Keratinocyte (primary cell): ENCODE data around the gene PYGB. TPM values are rescaled to one million over a fixed set of nuclear protein-coding genes. Genes with fewer than 3 reads are reported as not detected.

Experiments
- DNase-seq: peaks from one replicate; pipeline ENCODE4 v3.0.0-alpha.2; 2011; ENCODE audit warnings: low read depth, missing footprints, low spot score
- FAIRE-seq: peaks from 2 replicates; lab custom pipeline; 2011; peaks lifted over from hg19 to GRCh38; lab: Jason Lieb, UNC
- H2AFZ ChIP-seq: 2 replicates; pipeline ENCODE4 v1.6.0; 2012; ENCODE audit warnings: low read length, control low read depth, inconsistent platforms; ENCODE audit not compliant: control insufficient read depth
- H3K27ac ChIP-seq: 2 replicates; pipeline ENCODE4 v1.5.1; 2011; ENCODE audit warnings: low read length; ENCODE audit not compliant: control insufficient read depth, insufficient read depth
- H3K27me3 ChIP-seq: 3 replicates; pipeline ENCODE4 v1.6.0; 2011; ENCODE audit warnings: low read length; ENCODE audit not compliant: control insufficient read depth, insufficient read depth; ENCODE audit errors: extremely low read depth
- H3K36me3 ChIP-seq, 2 experiments: 2 replicates in 1 of 2; 3 replicates in 1 of 2; pipeline ENCODE4 v1.5.1; 2011; ENCODE audit warnings: low read length in 2 of 2, mild to moderate bottlenecking in 1 of 2; ENCODE audit not compliant: control insufficient read depth in 2 of 2, insufficient read depth in 2 of 2; ENCODE audit errors: extremely low read depth in 1 of 2
- H3K4me1 ChIP-seq: 3 replicates; pipeline ENCODE4 v1.5.1; 2011; ENCODE audit warnings: low read length; ENCODE audit not compliant: control insufficient read depth, insufficient read depth; ENCODE audit errors: extremely low read depth
- H3K4me2 ChIP-seq: 3 replicates; pipeline ENCODE4 v1.6.0; 2011; ENCODE audit warnings: low read depth, low read length; ENCODE audit not compliant: control insufficient read depth, insufficient read depth; ENCODE audit errors: extremely low read depth
- H3K4me3 ChIP-seq, 3 experiments: fragments of 200-600 bp in 1 of 3; sonication (generic) in 1 of 3; 2 replicates in 2 of 3; 3 replicates in 1 of 3; pipeline ENCODE4 v1.5.1; 2011 to 2016; ENCODE audit warnings: low read length in 3 of 3, mild to moderate bottlenecking in 3 of 3, control low read depth in 2 of 3, inconsistent platforms in 1 of 3, low read depth in 1 of 3, mixed read lengths in 1 of 3, mixed run types in 1 of 3, moderate library complexity in 1 of 3; ENCODE audit not compliant: control insufficient read depth in 2 of 3, insufficient read depth in 2 of 3; ENCODE audit errors: extremely low read depth in 1 of 3
- H3K79me2 ChIP-seq: 2 replicates; pipeline ENCODE4 v1.6.0; 2012; ENCODE audit warnings: low read length; ENCODE audit not compliant: control insufficient read depth, insufficient read depth
- H3K9ac ChIP-seq: 3 replicates; pipeline ENCODE4 v1.6.0; 2011; ENCODE audit warnings: low read length; ENCODE audit not compliant: control insufficient read depth, insufficient read depth; ENCODE audit errors: extremely low read depth
- H3K9me1 ChIP-seq: 3 replicates; pipeline ENCODE4 v1.6.0; 2011; ENCODE audit warnings: low read length; ENCODE audit not compliant: control insufficient read depth, insufficient read depth; ENCODE audit errors: extremely low read depth
- H3K9me3 ChIP-seq: 2 replicates; pipeline ENCODE4 v1.5.1; 2012; ENCODE audit warnings: low read depth, low read length; ENCODE audit not compliant: control insufficient read depth
- H4K20me1 ChIP-seq: 3 replicates; pipeline ENCODE4 v1.6.0; 2011; ENCODE audit warnings: low read length; ENCODE audit not compliant: control insufficient read depth, insufficient read depth; ENCODE audit errors: extremely low read depth
- CTCF ChIP-seq, 3 experiments: IDR thresholded peaks in 1 of 3; conservative IDR thresholded peaks in 1 of 3; optimal IDR thresholded peaks in 1 of 3; 2 replicates in 2 of 3; 3 replicates in 1 of 3; pipeline versions ENCODE3 to v1.5.1; 2011; ENCODE audit warnings: low read length in 3 of 3, mild to moderate bottlenecking in 3 of 3, moderate library complexity in 2 of 3, control low read depth in 1 of 3, inconsistent platforms in 1 of 3; ENCODE audit not compliant: insufficient read depth in 2 of 3; ENCODE audit errors: extremely low read depth in 1 of 3
- EZH2 ChIP-seq: IDR thresholded peaks from one replicate; pipeline ENCODE4 v1.6.1; 2012; ENCODE audit warnings: inconsistent platforms, mild to moderate bottlenecking, low read length, moderate library complexity
- dilution Hi-C: fragments of 300-500 bp; cut with MboI; formaldehyde crosslinking; loops from one replicate; pipeline ENCODE4 v1.7.0; 2020; ENCODE audit warnings: low sequenced_read_pairs; ENCODE audit not compliant: extremely low pct_ligation_motif_present
- polyA plus RNA-seq, 5 experiments: library from polyadenylated mRNA; depleted of rRNA in 3 of 5; stranded (reverse) in 3 of 5; stranded (forward) in 1 of 5; unstranded in 1 of 5; fragments of >200 nt; gene quantifications; 1 replicate in 1 of 5; 2 replicates in 3 of 5; 3 replicates in 1 of 5; pipeline versions ENCODE4 v1.2.1 to v1.2.3, GENCODE V29; 2011 to 2012; ENCODE audit warnings: missing spikeins in 2 of 5, low read depth in 1 of 5, low replicate concordance in 1 of 5

PYGB gene
- polyA plus RNA-seq, 1 donor (not counting 4 experiments of a cell fraction or from before 2014, with no cell fraction given) = 78.3 TPM

GRCh38 chr20:25220021-25220730, 27.7 kb upstream of the PYGB start:
- Histone ChIP-seq H3K27ac (no peak overlapping the region), H3K4me1 (peaks cover 16% of the 10 kb centered on the region), H3K9me3 (no peaks in the 10 kb centered on the region), H3K4me3 (no peak overlapping the region), H3K79me2 (no peaks in the 10 kb centered on the region), H3K9ac (no peak overlapping the region), H3K27me3 (no peaks in the 10 kb centered on the region), H3K36me3 (peaks cover 29 to 39% of the 10 kb centered on the region in 2 experiments), H2AFZ (no peak overlapping the region), H3K4me2 (no peak overlapping the region), H4K20me1 (no peaks in the 10 kb centered on the region), H3K9me1 (no peaks in the 10 kb centered on the region)
- no peak for DNase-seq
- no peak for TF ChIP-seq EZH2
- peak in 1 of 3 experiments; percentile 19 for TF ChIP-seq CTCF (optimal IDR thresholded peaks at IDR 0.05 in 1 of 3, IDR thresholded peaks at IDR 0.05 in 1 of 3, conservative IDR thresholded peaks at IDR 0.05 in 1 of 3; ENCODE audit: extremely low read depth in 1 of 3, insufficient read depth in 2 of 3, low read length in 3 of 3)
- FAIRE-seq = no peak
- dilution Hi-C loops = no loop called here

DNA sequence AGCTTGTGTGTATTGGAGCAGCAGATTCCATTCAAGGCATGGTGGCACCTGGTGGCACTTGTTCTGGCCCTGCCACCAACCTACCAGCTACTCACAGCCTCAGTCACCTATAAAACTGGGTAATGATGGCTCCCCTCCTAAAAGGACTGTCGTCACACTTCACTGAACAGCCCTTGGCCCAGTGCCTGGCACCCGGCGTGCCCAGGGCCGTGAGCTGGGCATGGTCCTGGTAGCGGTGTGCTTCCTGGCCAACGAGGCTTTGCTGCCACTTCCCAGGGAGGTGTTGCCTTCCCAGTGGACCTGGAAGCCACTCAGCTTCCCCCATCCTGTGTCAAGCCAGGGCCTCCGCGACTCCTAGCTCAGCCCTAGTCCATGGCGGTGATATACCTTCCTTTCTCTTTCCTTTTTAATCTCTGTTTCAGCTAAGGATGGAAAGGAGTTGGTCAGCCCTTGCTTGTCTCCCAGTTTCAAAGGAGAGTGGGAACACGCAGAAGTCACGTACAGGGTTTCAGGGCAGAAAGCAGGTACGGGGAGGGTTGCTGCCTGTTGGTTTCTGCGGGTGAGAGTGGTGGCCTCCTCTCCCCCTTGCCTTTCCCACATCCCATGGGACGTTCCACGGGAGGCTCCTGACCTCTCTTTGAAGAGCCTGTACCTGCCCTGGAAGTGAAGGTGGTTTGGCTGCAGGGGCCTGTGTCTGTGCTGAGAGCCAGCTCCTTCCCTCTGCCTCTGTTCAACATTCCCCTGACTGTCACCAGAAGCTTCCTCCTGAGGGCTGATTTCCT, 26.9 kb upstream of the PYGB start:
- H4K20me1 ChIP-seq = no peaks in the 10 kb centered on the region
- no peak for DNase-seq
- no peak for FAIRE-seq
- H3K4me3 ChIP-seq = no peak overlapping the region
- TF ChIP-seq EZH2 (no peak), CTCF (optimal IDR thresholded peaks at IDR 0.05 in 1 of 3, IDR thresholded peaks at IDR 0.05 in 1 of 3, conservative IDR thresholded peaks at IDR 0.05 in 1 of 3; ENCODE audit: extremely low read depth in 1 of 3, insufficient read depth in 2 of 3, low read length in 3 of 3) (no peak)
- no peak overlapping the region for H3K4me2 ChIP-seq
- H3K27me3 ChIP-seq = no peaks in the 10 kb centered on the region
- H3K36me3 ChIP-seq = peaks cover 26 to 39% of the 10 kb centered on the region in 2 experiments
- no peak overlapping the region for H3K27ac ChIP-seq
- no peaks in the 10 kb centered on the region for H3K9me3 ChIP-seq
- H2AFZ ChIP-seq = no peak overlapping the region
- H3K9ac ChIP-seq = no peak overlapping the region
- dilution Hi-C loops = no loop called here
- H3K4me1 ChIP-seq = peaks cover 16% of the 10 kb centered on the region
- no peaks in the 10 kb centered on the region for H3K9me1 ChIP-seq
- H3K79me2 ChIP-seq = no peaks in the 10 kb centered on the region
